HG03460 (cell line): ENCODE data around the gene OTOA.
"Not testable (repeated sequence)": the region's sequence is repeated elsewhere in the genome, so short reads cannot be mapped to it uniquely, and the experiment has no call there.

Experiments
- ATAC-seq: cut with Tn5 transposase; IDR thresholded peaks from one replicate; pipeline ENCODE4 v1.9.1; 2021; ENCODE audit not compliant: unreplicated experiment

The OTOA gene

DNA sequence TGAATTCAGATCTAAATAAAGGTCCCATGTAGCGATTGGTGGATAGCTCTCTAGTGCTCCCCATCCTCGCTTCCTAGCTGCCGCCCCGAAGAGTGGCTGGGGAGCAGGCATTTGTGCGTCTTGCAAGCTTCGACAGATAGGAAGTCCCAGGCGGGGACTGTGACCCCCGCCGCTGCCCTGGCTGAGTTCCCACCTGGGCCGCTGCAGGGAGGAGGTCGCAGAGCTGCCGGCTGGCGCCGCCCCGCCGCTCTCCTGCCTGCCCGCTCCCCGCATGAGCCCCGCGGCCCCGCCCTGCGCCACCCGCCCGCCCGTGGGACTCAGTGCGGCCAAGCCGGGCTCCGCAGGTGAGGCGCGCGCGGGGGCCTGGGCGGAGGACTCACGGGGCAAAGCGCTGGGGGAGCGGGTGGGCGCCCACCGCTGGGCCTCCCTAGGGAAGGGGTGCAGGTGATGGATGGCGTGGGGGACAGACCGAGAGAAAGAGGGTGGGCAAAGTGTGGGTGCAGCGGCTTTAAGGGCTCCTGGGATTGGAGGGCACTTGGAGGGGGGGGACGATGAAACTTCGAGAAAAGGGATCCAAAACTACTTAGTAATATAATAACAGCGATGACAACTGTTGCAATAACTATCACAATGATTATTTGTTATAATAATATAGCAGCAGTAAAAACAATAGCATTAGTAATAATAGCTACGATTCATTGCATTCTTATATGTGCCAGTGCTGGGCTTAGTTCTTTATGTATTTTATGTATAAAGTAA, at the start of gene OTOA:
OTOA (plus strand) TSS at position 80 of the 759 bp plus-strand sequence. CDS start 14,547 bp downstream, outside the sequence.
- ATAC-seq: no peak

DNA sequence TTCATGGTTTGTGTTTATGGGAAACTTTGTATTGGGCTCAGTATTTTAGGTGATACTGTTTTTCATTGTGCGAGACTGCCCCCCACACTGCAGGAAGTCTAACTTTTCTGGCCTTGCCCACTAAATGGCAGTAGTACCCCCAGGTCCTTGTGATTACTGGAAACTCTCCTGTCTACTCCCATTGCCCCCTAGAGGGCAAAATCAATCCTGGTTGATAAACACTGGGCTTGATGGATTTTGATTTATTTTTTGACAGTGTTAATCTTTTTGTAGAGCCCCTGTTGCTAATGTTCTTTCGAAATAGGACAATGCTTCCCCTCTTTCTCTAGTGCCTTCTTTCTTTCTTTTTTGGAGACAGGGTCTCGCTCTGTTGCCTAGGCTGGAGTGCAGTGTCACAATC, 48.9 kb upstream of the OTOA start:
- no peak for ATAC-seq

DNA sequence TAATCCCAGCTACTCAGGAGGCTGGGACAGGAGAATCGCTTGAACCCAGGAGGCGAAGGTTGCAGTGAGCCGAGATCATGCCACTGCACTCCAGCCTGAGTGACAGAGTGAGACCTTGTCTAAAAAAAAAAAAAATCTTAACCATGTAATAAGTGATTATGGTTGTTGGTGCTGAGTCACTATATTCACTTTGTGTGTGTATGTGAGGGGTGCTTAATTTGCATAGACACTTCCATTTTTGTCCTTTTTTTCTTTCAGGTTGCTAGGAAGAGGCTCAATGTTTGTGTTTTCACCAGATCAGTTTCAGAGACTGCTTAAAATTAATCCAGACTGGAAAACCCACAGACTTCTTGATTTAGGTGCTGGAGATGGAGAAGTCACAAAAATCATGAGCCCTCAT, 46.2 kb upstream of the OTOA start:
- no peak for ATAC-seq

DNA sequence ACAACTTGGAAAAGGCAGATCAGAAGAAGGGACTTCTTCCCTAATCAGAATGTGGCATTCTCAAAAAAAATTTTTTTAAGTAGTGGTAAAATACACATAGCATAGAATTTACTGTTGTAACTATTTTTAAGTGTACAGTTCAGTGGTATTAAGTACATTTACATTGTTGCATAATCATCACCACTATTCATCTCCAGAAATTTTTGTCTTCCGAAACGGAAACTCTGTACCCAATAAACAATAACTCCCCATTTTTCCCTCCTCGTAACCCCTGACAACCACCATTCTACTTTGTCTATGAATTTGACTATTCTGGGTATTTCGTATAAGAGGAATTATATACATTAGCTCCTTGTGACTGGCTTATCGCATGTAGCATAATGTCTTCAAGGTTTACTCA, 45.5 kb upstream of the OTOA start:
- ATAC-seq: no peak

DNA sequence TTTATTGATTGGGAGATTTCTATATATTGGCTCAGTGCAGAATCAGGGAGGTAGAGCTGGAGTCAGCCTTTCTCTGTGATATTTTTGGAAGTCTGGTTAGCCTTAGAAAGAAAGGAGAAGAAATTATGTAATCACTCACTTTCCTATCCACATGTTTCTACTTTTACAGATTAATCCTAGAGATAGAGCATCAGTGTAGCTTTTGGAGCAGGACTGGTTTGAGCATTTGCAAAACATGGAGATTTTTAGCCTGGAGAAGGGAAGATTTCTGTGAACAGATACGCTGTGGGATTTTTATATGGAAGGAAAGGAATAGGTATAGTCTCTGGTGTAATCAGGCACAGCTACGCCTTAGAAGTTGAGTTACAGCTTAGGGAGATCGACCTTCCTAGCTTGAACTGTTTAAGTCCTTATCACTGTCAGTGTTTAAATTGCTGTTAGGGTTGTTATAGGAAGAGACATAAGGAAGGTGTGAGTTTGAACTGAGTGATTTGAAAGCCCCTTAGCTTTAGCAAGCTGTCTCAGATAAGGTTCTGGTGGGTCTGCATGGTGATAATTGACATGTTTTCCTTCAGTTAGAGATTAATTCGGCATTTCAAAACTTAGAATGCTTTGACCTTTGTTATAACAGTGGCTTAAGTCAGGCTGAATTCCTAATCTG, 43.9 kb upstream of the OTOA start:
- no peak for ATAC-seq

DNA sequence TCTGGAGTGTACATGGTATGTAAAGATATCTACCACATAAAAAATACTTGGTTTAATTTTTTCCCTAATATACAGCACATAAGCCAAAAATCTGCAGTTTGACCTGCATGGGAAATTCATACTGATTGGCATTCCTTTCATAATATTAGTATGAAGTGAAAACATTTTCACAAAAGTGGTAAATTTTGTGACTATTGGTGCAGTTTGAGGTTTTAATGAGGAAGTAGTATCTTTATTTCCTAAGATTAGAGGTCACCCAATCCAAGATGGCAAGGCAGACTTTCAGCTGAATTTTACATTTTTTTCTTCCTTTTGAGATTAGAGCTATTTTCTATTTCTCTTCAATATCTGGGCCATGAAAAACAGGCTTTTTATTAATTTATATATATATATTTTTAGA, 43.2 kb upstream of the OTOA start:
- ATAC-seq: no peak

DNA sequence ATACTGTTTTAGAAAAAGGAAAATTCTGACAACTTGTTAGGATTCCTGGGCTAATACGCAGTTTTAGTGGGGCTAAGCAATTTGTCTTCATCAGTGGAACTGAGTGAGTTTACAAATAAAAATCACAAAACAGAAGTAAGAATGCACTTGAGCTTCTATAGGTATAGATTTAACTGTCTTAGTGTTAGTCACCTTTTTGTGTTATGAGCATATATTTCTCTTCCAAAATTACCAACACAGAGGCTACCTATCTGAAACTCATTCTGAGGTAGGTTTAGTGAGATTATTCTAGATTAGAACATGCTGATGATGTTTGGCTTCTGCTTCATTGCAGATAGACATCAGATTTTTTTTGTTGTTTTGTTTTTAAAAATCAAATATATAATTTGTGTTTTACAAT, 41.2 kb upstream of the OTOA start:
- ATAC-seq: no peak

DNA sequence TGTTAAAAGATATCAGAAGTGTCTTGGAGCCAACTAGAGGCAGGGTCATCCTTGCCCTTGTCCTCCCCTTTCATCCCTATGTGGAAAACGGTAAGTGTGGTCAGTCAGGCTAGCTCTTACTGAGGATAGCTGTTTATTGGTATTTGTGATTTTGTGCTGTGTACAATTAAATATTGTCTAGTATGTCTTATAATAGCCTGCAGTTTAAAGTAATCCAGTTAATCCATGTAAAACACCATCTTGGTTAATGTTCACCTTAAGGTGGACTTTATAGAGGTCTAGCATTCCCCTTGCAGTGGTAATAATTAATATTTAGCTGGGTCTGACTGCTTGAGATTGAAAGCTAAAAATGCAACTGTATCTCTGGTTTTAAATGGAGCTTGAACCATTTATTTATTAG, 38.7 kb upstream of the OTOA start:
- ATAC-seq: no peak

DNA sequence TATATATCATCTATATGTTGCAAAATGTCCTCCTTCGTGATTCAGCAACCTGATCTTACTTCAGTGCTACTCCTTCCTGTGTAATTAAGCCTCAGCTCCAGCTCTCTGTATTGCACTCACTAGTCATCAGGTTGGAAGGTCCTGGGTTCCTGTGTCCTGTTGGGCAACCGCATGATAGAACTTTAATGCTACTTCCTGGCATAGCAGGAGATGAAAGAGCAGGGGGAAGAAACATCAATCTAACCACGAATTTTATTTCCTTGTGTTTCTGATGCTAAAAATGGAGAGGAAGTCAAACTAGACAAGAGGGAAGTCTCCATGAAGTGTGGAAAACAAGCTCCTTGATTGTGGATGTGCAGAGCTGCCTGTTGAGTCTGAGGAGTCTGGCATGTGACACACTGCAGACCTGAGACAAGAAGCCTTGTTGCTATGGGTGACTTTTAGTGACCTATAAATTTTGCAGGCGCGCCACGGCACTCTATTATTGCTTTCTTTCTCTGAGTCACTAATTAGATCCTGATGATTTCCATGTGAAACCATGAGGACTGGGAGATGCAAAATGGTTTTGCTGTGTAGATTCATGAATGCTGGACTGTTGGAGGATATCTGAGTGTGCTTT, 37.0 kb upstream of the OTOA start:
- no peak for ATAC-seq

DNA sequence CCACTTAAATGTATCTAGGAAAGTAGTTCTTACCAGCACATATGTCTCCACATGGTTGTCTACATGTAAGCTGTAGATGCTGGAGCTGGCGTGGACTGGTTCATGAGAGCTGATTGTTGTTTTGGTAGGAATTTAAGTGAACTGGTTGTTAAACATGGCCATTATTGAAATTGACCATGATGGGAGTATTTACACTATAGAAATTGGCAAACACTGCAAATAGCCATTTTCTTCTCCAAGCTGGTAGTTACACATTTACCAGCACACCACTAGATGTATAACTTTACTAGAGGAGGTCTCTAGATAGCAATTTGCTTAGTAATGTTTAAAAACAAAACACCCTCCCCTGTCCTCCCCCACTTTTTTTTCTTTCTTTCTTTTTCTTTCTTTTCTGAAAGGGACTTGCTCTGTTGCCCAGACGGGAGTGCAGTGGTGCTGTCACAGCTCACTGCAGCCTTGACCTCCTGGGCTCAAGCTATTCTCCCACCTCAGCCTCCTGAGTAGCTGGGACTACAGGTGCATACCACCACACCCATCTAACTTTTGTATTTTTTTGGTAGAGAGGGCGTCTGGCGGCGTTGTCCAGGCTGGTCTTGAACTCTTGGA, 35.5 kb upstream of the OTOA start:
- no peak for ATAC-seq

DNA sequence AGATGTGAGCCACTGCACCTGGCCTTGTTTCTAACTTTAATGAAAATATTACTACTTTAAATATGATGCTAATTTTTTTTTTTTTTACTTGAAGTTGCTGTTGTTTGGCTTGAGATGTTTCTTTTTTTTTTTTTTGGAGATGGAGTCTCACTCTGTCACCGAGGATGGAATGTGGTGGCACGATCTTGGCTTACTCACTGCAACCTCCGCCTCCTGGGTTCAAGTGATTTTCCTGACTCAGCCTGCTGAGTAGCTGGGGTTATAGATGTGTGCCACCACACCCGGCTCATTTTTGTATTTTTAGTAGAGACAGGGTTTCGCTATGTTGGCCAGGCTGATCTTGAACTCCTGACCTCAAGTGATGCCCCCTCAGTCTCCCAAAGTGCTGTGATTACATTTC, 35.0 kb upstream of the OTOA start:
- ATAC-seq: no peak

DNA sequence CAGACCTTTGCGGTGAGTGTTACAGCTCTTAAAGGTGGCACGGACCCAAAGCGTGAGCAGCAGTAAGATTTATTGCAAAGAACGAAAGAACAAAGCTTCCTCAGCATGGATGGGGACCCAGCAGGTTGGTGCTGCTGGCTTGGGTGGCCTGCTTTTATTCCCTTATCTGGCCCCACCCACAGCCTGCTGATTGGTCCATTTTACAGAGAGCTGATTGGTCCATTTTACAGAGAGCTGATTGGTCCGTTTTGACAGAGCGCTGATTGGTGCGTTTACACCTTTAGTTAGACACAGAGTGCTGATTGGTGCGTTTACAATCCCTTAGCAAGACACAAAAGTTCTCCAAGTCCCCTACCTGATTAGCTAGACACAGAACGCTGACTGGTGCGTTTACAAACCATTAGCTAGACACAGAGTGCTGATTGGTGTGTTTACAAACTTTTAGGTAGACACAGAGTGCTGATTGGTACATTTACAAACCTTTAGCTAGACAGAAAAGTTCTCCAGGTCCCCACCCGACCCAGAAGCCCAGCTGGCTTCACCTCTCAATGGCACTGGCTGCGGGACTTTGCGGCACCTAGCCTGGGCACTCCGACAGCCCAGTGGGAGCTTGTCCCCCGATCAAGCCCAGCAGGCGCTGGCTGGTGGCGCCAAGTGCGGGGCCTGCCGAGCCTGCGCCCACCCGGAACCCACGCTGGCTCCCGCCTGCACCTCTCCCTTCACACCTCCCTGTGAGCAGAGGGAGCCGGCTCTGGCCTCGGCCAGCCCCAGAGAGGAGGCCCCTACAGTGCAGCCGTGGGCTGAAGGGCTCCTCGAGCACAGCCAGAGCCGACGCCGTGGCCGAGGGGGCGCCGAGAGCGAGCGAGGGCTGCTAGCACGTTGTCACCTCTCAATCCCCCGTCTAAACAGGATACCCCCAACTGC, 33.9 kb upstream of the OTOA start:
- not testable (repeated sequence) for ATAC-seq

DNA sequence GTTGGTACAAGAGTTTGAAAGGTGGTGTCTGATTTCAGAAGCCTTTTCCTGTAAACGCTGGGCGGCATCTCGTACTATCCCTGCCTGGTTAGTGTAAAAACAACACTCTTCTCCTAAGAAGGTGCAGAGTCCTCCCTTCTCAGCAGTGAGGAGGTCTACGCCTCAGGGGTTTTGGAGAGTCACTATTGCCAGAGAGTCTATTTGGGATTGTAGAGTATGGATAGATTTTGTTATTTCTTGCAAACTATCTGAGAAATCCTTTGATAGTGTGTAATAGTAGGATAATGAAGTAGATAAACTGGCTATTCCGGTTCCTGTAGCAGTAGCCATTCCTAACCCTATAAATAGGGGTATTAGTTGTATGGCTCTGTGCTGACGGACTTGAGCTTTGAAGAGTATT, 32.9 kb upstream of the OTOA start:
- not testable (repeated sequence) for ATAC-seq

DNA sequence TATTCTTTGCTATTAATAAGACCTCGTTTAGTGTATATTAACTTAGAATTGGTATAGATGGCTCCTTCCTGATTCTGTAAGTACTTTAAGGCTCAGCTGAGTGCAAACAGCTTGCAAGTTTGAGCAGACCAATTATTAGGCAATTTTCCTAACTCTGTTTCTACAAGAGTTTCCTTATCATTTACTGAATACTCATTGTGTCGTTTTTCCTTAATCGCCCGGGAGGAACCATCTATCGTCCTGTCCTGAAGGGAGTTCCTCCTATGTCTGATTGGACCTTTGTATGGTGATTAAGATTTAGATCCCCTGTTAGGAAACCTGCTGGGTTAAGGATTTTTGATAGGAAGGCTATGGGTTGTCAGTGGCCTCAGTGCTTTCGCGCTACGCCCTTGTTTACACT, 32.4 kb upstream of the OTOA start:
- not testable (repeated sequence) for ATAC-seq

DNA sequence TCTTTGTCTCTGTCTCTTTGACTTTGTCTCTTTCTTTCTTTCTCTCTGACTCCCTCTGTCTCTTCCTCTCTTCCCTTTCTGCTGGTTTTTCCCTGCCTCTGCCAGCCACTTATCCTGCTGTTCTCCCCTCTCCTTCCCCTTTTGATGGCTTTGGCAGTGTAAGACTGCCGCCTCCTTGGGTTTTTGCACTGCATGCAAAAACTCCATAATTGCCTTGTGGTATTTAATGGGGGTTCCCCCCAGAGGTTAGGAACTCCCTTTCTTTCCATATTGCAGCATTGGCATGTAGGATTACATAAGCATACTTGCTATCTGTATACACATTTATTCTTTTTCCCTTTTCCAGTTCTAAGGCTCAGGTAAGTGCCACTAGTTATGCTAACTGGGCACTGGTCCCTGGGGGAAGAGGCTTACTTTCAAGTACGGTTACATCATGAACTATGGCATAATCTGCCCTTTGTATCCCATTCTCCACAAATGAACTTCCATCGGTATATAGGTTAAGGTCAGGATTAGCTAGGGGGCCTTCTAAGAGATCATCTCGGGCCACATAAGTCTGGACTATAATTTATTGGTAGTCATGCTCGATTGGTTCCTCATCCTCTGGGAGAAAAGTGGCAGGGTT, 31.7 kb upstream of the OTOA start:
- ATAC-seq: not testable (repeated sequence)

DNA sequence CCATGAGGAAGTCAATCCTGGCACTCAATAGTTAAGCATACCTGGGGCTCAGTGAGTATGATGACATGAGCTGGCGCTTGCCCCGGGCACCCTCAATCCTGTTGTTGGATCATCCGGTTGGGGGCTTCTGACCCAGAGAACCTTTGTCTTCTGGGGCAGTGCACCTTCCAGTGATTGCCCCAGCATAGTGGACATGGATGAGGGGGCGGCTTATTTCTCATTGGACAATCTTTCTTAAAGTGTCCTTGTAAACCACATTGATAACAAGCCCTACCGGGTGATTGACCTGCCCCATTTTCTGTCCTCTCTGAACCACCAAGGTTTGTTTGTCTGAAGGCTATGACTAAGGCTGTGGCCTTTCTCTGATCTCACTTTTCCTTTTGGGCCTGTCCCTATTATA, 29.6 kb upstream of the OTOA start:
- no peak for ATAC-seq

DNA sequence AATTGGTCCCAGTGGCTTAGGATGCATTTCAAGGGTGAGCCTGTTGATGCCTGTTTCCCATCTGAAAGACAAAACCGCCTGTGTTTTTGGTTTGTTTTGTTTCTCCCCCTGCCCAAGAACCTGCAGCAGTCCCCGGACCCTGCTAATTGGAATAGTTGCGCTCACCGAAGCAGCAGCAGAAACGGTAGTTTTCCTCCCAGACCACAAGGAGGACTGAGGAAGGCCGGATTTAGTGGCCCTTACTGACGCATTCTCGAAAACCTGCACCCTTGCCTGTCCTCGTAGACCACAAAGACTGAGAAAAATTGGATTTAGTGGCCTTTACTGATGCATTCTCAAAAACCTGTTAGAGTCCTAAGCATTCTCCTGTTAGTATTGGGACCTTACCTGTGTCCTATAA, 28.1 kb upstream of the OTOA start:
- not testable (repeated sequence) for ATAC-seq

DNA sequence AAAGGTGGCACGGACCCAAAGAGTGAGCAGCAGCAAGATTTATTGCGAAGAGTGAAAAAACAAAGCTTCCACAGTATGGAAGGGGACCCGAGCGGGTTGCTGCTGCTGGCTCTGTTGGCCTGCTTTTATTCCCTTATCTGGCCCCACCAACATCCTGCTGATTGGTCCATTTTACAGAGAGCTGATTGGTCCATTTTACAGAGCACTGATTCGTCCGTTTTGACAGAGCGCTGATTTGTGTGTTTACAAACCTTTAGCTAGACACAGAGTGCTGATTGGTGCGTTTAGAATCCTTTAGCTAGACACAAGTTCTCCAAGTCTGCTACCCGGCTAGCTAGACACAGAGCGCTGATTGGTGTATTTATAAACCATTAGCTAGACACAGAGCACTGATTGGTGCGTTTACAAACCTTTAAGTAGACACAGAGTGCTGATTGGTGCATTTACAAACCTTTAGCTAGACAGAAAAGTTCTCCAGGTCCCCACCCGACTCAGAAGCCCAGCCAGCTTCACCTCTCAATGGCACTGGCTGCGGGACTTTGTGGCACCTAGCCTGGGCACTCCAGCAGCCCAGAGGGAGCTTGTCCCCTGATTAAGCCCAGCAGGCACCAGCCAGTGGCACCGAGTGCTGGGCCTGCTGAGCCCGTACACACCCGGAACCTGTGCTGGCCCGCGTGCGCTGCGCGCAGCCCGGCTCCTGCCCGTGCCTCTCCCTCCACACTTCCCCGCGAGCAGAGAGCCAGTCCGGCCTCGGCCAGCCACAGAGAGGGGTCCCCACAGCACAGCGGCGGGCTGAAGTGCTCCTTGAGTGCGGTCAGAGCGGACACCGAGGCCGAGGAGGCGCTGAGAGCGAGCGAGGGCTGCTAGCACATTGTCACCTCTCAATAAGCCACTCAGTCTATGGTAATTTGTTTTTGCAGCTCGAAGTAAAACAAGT, 26.5 kb upstream of the OTOA start:
- ATAC-seq: no peak

DNA sequence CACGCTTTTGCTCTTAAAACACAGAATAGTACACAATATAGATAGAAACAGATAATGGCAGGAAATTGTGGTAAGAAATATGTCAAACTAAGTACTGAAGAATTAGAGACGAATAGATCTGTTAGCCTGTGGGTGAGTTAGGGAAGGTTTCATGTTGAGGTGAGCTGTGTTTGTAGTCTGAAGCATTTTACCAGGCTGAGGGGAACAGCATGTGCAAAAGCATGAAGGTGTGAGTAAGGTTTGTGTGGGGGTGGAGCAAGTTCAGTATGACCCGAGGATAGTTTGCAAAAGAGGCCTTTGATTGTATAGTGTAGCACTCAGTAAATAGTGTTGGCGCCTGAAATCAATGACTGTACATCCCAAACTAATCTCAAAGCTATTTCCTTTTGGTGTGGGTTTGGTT, 25.2 kb upstream of the OTOA start:
- no peak for ATAC-seq
